ENCODE data around the gene KCTD21. TPM values are rescaled to one million over a fixed set of nuclear protein-coding genes. Genes with fewer than 3 reads are reported as not detected.

Gene KCTD21
- 7.8 TPM for total RNA-seq

GRCh38 chr11:78188286-78189173 is at the start of gene KCTD21, which contains the start of gene USP35:
KCTD21 (minus strand) TSS chr11:78188626; CDS start chr11:78174554, 14,072 bp downstream.
USP35 (plus strand) TSS chr11:78188919; CDS start chr11:78196246, 7,327 bp downstream.

GRCh38 chr11:78139422-78140391 is 48.7 kb downstream of the KCTD21 start, which contains the start of gene ALG8:
ALG8 (minus strand) TSS chr11:78139626; CDS start chr11:78139588, 38 bp downstream.

Small RNAs within 50 kb of the gene (small RNA-seq; reads per million reads assigned to genes)
- gene RNU6-126P (ENCODE audit: low replicate concordance) = not detected

Other genes starting within 250 kb of the KCTD21 start
- 87.6 TPM for gene INTS4, start 194.0 kb downstream of the KCTD21 start, total RNA-seq
- gene KCTD14, start 165.3 kb downstream of the KCTD21 start, total RNA-seq = 1.3 TPM
- gene THRSP, start 124.8 kb downstream of the KCTD21 start, total RNA-seq = not detected
- 70.1 TPM for gene NDUFC2, start 108.8 kb downstream of the KCTD21 start, total RNA-seq
- gene ALG8, start 49.0 kb downstream of the KCTD21 start, total RNA-seq = 33.8 TPM
- gene USP35, start 293 bp upstream of the KCTD21 start, total RNA-seq = 23.5 TPM
- 34.1 TPM for gene GAB2, start 229.2 kb upstream of the KCTD21 start, total RNA-seq

All from parietal lobe (tissue), 2 donors.